OCI-LY7 (cell line): ENCODE measurements around the gene TYK2.

Source experiments
- CTCF ChIP-seq: fragments of 200-600 bp; sonication (generic); conservative IDR thresholded peaks from 2 replicates; pipeline ENCODE4 v1.5.1; 2014; ENCODE audit warnings: mild to moderate bottlenecking, antibody characterized with exemption, low read length, moderate library complexity, mixed read lengths
- EZH2phosphoT487 ChIP-seq: fragments of 200-600 bp; sonication (generic); IDR thresholded peaks from 2 replicates; pipeline ENCODE4 v1.6.1; 2018; ENCODE audit warnings: low read depth, borderline replicate concordance, mild to moderate bottlenecking, mixed run types, antibody characterized with exemption, low read length, moderate library complexity, mixed read lengths

DNA sequence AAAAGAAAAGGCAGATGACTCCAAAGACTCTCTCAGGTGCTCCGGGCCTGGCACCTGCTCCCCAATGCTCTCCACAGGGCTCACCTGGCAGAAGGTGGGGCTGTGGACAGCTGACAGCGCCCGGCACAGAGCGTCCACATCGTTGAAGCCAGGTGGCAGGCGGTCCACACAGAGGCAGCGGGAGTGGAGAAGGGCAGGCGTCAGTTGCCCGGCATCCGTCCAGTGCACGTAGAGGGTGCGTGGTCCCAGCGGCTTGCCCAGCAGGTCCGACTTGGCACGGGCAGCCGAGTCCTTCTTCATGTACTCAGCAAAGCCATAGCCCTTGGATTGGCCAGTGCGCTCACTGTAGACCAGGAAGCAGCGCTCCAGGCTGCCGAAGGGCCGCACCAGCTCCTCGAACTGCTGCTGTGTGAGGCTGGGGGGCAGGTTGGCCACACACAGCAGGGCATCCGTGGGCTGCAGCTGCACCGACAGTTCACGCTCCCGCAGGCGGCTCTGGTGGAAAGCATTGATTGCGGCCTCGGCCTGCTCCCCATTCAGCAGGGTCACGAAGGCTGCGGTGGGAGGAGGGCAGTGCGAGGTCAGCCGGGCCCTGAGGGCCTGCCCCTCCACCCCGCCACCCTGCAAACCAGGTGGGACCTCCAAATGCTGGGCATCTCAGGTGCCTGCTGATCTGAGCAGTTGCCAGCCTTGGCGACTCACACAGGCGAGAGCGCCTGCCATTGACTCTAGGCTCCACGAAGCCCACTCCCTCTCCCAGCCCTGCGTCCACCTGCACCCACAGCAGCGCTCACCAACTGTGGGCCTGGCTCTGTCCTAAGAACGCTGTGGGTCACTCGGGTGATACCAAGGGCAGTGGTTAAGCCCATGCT lies 51.6 kb downstream of the TYK2 start:
- no peak for TF ChIP-seq CTCF
- TF ChIP-seq EZH2phosphoT487 = no peak
